Left lobe of liver (tissue), 2 donors: Measurements from ENCODE around the gene NLGN1. TPM values are rescaled to one million over a fixed set of nuclear protein-coding genes. Genes with fewer than 3 reads are reported as not detected.

Source experiments
- ATAC-seq: fragments of 200-7000 bp; cut with Tn5 transposase; one replicate; pipeline ENCODE4 v1.9.1; 2020; ENCODE audit warnings: mild to moderate bottlenecking, moderate library complexity
- DNase-seq: peaks from one replicate; pipeline ENCODE4 v3.0.0-alpha.2; 2020; ENCODE audit warnings: low spot score
- total RNA-seq: library from RNA; stranded (reverse); gene quantifications from one replicate; pipeline ENCODE4 v1.2.1, GENCODE V29; 2021
- donor health status: DM: no; HTN: no; CAD: no; lungs with moderate emphysema.
- donor health status: DM: no; HTN: yes; CAD: no.

NLGN1 gene
- total RNA-seq, 1 donor from 2014 or later, result not detected

GRCh38 chr3:174126990-174127758, 729.6 kb downstream of the NLGN1 start:
- no peak for DNase-seq
- ATAC-seq, result no peak

GRCh38 chr3:174132006-174132405, 734.5 kb downstream of the NLGN1 start:
- DNase-seq (no peak), ATAC-seq (peak; percentile 37)

- peak; percentile 95 for ATAC-seq
- DNase-seq, result no peak
Measured at GRCh38 chr3:174132421-174133042, 735.0 kb downstream of the NLGN1 start.

- ATAC-seq (no peak), DNase-seq (no peak)
Measured at GRCh38 chr3:174146008-174146407, 748.5 kb downstream of the NLGN1 start.

- ATAC-seq, result no peak
- no peak for DNase-seq
Measured at GRCh38 chr3:174147798-174148197, 750.3 kb downstream of the NLGN1 start.

GRCh38 chr3:174153871-174154270, 756.3 kb downstream of the NLGN1 start:
- no peak for ATAC-seq
- DNase-seq, result no peak

GRCh38 chr3:174156200-174156599, 758.7 kb downstream of the NLGN1 start:
- ATAC-seq, result no peak

GRCh38 chr3:174158674-174159073, 761.1 kb downstream of the NLGN1 start:
- DNase-seq, result no peak
- ATAC-seq, result no peak

More at GRCh38 chr3:174156200-174156599, 758.7 kb downstream of the NLGN1 start:
- no peak for DNase-seq

- ATAC-seq, result no peak
- DNase-seq, result no peak
Measured at GRCh38 chr3:174159604-174160003, 762.1 kb downstream of the NLGN1 start.

GRCh38 chr3:174162550-174162949, 765.0 kb downstream of the NLGN1 start:
- no peak for DNase-seq
- ATAC-seq, result no peak

GRCh38 chr3:174168026-174168425, 770.5 kb downstream of the NLGN1 start:
- ATAC-seq (no peak), DNase-seq (no peak)

GRCh38 chr3:174168538-174169254, 771.2 kb downstream of the NLGN1 start:
- ATAC-seq (no peak), DNase-seq (no peak)

- no peak for DNase-seq
- ATAC-seq, result no peak
Measured at GRCh38 chr3:174169736-174170135, 772.2 kb downstream of the NLGN1 start.

- no peak for DNase-seq
- no peak for ATAC-seq
Measured at GRCh38 chr3:174170248-174170647, 772.7 kb downstream of the NLGN1 start.

- DNase-seq, result no peak
- no peak for ATAC-seq
Measured at GRCh38 chr3:174186377-174186989, 788.9 kb downstream of the NLGN1 start.

GRCh38 chr3:174191380-174191779, 793.8 kb downstream of the NLGN1 start:
- ATAC-seq (peak; percentile 44), DNase-seq (no peak)

- DNase-seq, result no peak
- no peak for ATAC-seq
Measured at GRCh38 chr3:174191895-174192294, 794.4 kb downstream of the NLGN1 start.

GRCh38 chr3:174192471-174192870, 794.9 kb downstream of the NLGN1 start:
- DNase-seq, result no peak
- no peak for ATAC-seq

GRCh38 chr3:174193604-174194003, 796.1 kb downstream of the NLGN1 start:
- DNase-seq (no peak), ATAC-seq (no peak)

- DNase-seq (no peak), ATAC-seq (no peak)
Measured at GRCh38 chr3:174197416-174197815, 799.9 kb downstream of the NLGN1 start.

- DNase-seq, result no peak
- no peak for ATAC-seq
Measured at GRCh38 chr3:174198199-174198598, 800.7 kb downstream of the NLGN1 start.
